RWPE2 (cell line): ENCODE data around the gene SERP2.

Experiments
- ATAC-seq: fragments of 200-7000 bp; cut with Tn5 transposase; 3 replicates; pipeline ENCODE4 v1.9.1; 2021; ENCODE audit warnings: low read depth
- DNase-seq: peaks from one replicate; pipeline ENCODE4 v3.0.0-alpha.2; 2020; ENCODE audit warnings: low spot score
- H3K27ac ChIP-seq: fragments of 450-650 bp; 2 replicates; pipeline ENCODE4 v1.5.1; 2017; ENCODE audit warnings: mild to moderate bottlenecking; ENCODE audit not compliant: poor library complexity, severe bottlenecking
- H3K27me3 ChIP-seq: fragments of 250-450 bp; sonication (Bioruptor Pico); 2 replicates; pipeline ENCODE4 v1.5.1; 2021; ENCODE audit warnings: mild to moderate bottlenecking, moderate library complexity; ENCODE audit not compliant: insufficient read depth, poor library complexity, severe bottlenecking
- H3K36me3 ChIP-seq: fragments of 250-450 bp; sonication (Bioruptor Pico); 2 replicates; pipeline ENCODE4 v1.5.1; 2020; ENCODE audit warnings: low read depth, mild to moderate bottlenecking, moderate library complexity
- H3K4me1 ChIP-seq: fragments of 250-450 bp; sonication (Bioruptor Pico); 2 replicates; pipeline ENCODE4 v1.5.1; 2021; ENCODE audit warnings: mild to moderate bottlenecking, moderate library complexity; ENCODE audit not compliant: insufficient read depth, poor library complexity, severe bottlenecking
- H3K4me3 ChIP-seq: fragments of 250-450 bp; sonication (Bioruptor Pico); 2 replicates; pipeline ENCODE4 v1.5.1; 2021; ENCODE audit warnings: mild to moderate bottlenecking, moderate library complexity; ENCODE audit not compliant: severe bottlenecking
- H3K9me3 ChIP-seq: fragments of 250-450 bp; sonication (Bioruptor Pico); 2 replicates; pipeline ENCODE4 v1.5.1; 2021; ENCODE audit warnings: mild to moderate bottlenecking, moderate library complexity; ENCODE audit not compliant: severe bottlenecking
- TF ChIP-seq, protein P1 (sequence below): fragments of 450-650 bp; IDR thresholded peaks from one replicate; pipeline ENCODE4 v1.5.1; 2017; ENCODE audit warnings: mild to moderate bottlenecking, moderate library complexity; ENCODE audit not compliant: poor library complexity, severe bottlenecking

SERP2 gene

DNA sequence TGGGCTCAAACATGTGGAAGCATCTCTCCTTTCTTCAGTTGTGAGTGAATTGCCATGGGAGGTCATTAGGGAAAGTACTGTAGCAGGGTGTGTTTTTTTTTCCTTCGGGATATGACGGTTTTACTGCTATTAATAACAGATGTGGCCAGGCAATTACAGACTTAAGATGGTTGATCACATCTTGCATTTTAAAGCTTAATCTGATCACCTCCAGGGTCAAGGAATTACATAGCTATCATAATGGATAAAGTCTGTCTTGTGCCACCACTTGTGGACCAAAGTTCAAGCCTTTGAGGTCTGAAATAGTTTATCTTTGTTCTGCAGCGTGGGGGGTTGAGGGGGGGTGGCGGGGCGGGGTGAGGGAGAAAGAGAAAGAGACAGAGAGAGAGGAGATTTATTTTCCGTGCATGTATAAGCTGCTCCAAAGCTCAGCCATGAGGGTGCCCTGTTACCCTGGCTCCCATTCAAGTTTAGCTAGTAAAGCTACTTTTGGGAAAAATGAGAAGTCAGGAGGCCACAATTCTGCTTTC lies 5.5 kb upstream of the SERP2 start:
- no peaks in the 10 kb centered on the region for H3K27me3 ChIP-seq
- no peaks in the 10 kb centered on the region for H3K9me3 ChIP-seq
- peaks cover 23% of the 10 kb centered on the region for H3K4me1 ChIP-seq
- no peak overlapping the region for H3K4me3 ChIP-seq
- no peaks in the 10 kb centered on the region for H3K36me3 ChIP-seq
- DNase-seq = no peak
- ATAC-seq = no peak
- no peak overlapping the region for H3K27ac ChIP-seq
- TF ChIP-seq, protein P1, sequence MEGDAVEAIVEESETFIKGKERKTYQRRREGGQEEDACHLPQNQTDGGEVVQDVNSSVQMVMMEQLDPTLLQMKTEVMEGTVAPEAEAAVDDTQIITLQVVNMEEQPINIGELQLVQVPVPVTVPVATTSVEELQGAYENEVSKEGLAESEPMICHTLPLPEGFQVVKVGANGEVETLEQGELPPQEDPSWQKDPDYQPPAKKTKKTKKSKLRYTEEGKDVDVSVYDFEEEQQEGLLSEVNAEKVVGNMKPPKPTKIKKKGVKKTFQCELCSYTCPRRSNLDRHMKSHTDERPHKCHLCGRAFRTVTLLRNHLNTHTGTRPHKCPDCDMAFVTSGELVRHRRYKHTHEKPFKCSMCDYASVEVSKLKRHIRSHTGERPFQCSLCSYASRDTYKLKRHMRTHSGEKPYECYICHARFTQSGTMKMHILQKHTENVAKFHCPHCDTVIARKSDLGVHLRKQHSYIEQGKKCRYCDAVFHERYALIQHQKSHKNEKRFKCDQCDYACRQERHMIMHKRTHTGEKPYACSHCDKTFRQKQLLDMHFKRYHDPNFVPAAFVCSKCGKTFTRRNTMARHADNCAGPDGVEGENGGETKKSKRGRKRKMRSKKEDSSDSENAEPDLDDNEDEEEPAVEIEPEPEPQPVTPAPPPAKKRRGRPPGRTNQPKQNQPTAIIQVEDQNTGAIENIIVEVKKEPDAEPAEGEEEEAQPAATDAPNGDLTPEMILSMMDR = no peak

DNA sequence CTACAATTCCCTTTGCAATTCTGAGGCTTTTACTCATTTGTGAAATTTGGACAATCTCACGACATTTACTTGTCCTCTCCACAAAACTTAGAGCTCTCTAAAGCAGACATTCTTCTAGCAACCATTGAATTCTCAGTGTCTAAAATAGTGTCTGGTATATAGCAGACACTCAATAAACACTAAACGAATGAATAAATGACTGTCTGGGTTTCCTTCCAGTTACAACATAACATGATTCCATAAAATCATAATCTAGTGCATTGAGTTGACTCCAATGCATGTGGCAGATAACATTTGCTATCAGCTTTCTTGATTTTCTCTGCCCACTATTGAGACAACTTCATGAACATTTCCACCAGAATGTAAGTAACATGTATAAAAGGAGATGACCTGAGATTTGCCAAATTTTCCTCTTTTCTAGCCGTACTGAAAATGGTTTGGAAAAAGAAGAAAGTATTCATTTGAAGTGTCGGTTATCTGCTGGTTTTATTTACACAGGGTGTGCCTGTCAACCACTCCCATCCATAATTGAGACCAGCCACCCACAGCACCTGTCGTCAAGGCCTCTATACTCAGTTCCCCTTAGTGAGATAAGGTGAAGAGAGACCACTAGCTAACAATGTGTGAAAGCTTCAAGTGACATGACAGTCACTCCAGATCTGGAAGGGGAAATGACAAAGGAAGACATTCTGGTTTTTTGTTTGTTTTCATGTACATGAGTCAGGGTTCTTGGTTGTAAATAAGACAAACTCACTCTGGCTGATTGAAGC lies 4.8 kb upstream of the SERP2 start:
- H3K27me3 ChIP-seq = no peaks in the 10 kb centered on the region
- no peak for DNase-seq
- no peak for ATAC-seq
- peaks cover 23% of the 10 kb centered on the region for H3K4me1 ChIP-seq
- H3K9me3 ChIP-seq = no peaks in the 10 kb centered on the region
- no peak overlapping the region for H3K4me3 ChIP-seq
- H3K36me3 ChIP-seq = no peaks in the 10 kb centered on the region
- TF ChIP-seq, protein P1 = no peak
- H3K27ac ChIP-seq = no peak overlapping the region

DNA sequence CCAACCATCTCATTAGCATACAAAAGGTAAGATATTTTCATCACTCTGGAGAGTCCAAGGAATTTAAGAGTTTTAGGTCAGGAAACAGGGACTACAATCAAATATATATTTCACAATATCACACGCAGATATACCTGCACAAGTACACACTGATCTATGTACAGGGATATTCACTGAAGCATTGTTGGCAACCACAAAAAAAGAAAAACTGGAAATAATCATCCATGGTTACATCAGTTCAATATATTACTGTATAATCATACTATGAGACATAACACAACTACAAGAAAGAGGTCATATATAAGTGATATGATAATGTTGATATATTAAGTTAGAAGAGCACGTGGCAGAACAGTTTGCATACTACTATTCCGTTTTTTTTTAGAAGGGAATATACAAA lies 2.2 kb upstream of the SERP2 start:
- TF ChIP-seq, protein P1 = no peak
- H3K36me3 ChIP-seq = no peaks in the 10 kb centered on the region
- H3K27ac ChIP-seq = no peak overlapping the region
- H3K4me3 ChIP-seq = no peak overlapping the region
- H3K27me3 ChIP-seq = no peaks in the 10 kb centered on the region
- H3K4me1 ChIP-seq = no peaks in the 10 kb centered on the region
- DNase-seq (no peak), ATAC-seq (no peak)
- H3K9me3 ChIP-seq = no peaks in the 10 kb centered on the region

DNA sequence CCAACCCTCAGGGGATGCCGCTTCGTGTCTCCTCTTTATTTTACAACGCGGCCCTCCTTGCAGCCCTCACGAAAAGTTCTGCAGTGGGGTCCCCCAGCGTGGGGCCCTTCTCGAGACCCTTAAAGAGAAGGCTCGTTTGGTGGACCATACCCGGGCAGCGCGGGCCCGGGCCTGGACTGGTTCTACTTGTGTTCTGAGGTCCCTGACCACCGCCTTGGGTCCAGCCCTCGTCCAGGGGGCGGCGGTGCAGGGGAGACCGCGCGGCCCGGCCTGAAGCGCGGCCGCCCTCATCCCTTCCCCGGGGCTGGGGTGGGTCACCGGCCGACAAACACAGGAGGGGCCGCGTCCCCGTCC lies 400 bp upstream of the SERP2 start:
- Histone ChIP-seq H3K4me1 (no peaks in the 10 kb centered on the region), H3K9me3 (no peaks in the 10 kb centered on the region), H3K36me3 (no peaks in the 10 kb centered on the region), H3K27me3 (no peaks in the 10 kb centered on the region), H3K4me3 (no peak overlapping the region), H3K27ac (no peak overlapping the region)
- TF ChIP-seq, protein P1 = no peak
- no peak for ATAC-seq
- DNase-seq = no peak

GRCh38 chr13:44374348-44374712 lies 706 bp downstream of the SERP2 start:
- Histone ChIP-seq H3K27me3 (no peaks in the 10 kb centered on the region), H3K9me3 (no peaks in the 10 kb centered on the region), H3K27ac (no peak overlapping the region), H3K4me1 (no peaks in the 10 kb centered on the region), H3K4me3 (no peak overlapping the region), H3K36me3 (no peaks in the 10 kb centered on the region)
- ATAC-seq (no peak), DNase-seq (no peak)
- TF ChIP-seq, protein P1 = no peak
